Testis (tissue), 2 donors: ENCODE results near the gene ANAPC16.

Experiments used
- CTCF ChIP-seq, 3 experiments: fragments of 450-650 bp in 2 of 3; fragments of 200-600 bp in 1 of 3; sonication (generic) in 1 of 3; IDR thresholded peaks; one replicate each; pipeline ENCODE4 v1.5.1; 2016 to 2019; ENCODE audit warnings: antibody characterized with exemption in 3 of 3, mild to moderate bottlenecking in 2 of 3, moderate library complexity in 1 of 3
- POLR2A ChIP-seq: fragments of 450-650 bp; IDR thresholded peaks from one replicate; pipeline ENCODE4 v1.6.1; 2017; ENCODE audit warnings: antibody characterized with exemption, mild to moderate bottlenecking, moderate library complexity

- no peak for TF ChIP-seq CTCF (IDR thresholded peaks at IDR 0.05)
- TF ChIP-seq POLR2A, result no peak
Measured at GRCh38 chr10:72220637-72221036, 4.8 kb downstream of the ANAPC16 start.
